ENCODE measurements around the gene CACNA1F.

DNA sequence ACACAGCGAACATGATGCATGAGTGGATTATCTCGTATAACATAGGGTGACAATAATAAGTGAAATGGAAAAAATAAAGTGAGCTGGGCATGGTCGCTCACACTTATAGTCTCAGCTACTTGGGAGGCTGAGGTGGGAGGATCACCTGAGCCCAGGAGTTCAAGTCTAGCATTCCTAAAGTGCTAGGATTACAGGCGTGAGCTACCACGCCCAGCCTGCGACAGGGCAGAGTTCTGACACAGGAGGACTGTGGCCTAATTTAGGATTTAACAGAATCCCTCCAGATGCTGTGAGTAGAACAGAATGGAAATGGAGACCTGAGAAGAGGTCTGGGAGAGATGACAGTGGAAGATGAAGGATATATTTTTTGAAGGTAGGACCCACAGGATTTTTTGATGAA, 43.5 kb downstream of the CACNA1F start:
- TF ChIP-seq, protein P1, sequence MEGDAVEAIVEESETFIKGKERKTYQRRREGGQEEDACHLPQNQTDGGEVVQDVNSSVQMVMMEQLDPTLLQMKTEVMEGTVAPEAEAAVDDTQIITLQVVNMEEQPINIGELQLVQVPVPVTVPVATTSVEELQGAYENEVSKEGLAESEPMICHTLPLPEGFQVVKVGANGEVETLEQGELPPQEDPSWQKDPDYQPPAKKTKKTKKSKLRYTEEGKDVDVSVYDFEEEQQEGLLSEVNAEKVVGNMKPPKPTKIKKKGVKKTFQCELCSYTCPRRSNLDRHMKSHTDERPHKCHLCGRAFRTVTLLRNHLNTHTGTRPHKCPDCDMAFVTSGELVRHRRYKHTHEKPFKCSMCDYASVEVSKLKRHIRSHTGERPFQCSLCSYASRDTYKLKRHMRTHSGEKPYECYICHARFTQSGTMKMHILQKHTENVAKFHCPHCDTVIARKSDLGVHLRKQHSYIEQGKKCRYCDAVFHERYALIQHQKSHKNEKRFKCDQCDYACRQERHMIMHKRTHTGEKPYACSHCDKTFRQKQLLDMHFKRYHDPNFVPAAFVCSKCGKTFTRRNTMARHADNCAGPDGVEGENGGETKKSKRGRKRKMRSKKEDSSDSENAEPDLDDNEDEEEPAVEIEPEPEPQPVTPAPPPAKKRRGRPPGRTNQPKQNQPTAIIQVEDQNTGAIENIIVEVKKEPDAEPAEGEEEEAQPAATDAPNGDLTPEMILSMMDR (IDR thresholded peaks at IDR 0.05): no peak
- TF ChIP-seq POLR2A (IDR thresholded peaks at IDR 0.05) (no peak), EP300 (IDR thresholded peaks at IDR 0.05) (no peak)

Measured in suprapubic skin (tissue), 3 donors.